C4-2B (cell line): ENCODE measurements around the gene HBA2.

ENCODE experiments used
- ZFX ChIP-seq: fragments of 450-650 bp; IDR thresholded peaks from 2 replicates; pipeline ENCODE4 v1.6.1; 2017
- TF ChIP-seq, protein P1 (sequence below): fragments of 450-650 bp; conservative IDR thresholded peaks from 2 replicates; pipeline ENCODE4 v1.5.1; 2017; ENCODE audit warnings: mild to moderate bottlenecking

DNA sequence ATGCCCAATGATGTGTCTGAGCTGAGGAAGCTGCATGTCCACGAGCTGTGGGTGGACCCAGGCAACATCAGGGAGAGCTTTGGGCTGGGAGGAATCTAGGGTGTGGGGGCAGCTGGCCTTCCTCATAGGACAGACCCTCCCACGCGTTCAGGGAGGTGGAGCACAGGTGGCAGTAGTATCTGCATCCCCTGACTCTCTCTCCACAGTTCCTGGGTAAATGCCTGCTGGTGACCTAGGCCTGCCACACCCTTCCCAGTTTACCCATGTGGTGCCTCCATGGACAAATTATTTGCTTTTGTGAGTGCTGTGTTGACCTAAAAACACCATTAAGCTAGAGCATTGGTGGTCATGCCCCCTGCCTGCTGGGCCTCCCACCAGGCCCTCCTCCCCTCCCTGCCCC, 3.7 kb upstream of the HBA2 start:
- TF ChIP-seq, protein P1, sequence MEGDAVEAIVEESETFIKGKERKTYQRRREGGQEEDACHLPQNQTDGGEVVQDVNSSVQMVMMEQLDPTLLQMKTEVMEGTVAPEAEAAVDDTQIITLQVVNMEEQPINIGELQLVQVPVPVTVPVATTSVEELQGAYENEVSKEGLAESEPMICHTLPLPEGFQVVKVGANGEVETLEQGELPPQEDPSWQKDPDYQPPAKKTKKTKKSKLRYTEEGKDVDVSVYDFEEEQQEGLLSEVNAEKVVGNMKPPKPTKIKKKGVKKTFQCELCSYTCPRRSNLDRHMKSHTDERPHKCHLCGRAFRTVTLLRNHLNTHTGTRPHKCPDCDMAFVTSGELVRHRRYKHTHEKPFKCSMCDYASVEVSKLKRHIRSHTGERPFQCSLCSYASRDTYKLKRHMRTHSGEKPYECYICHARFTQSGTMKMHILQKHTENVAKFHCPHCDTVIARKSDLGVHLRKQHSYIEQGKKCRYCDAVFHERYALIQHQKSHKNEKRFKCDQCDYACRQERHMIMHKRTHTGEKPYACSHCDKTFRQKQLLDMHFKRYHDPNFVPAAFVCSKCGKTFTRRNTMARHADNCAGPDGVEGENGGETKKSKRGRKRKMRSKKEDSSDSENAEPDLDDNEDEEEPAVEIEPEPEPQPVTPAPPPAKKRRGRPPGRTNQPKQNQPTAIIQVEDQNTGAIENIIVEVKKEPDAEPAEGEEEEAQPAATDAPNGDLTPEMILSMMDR, result no peak
- TF ChIP-seq ZFX, result no peak
